Measurements from ENCODE around the gene COX8C.

COX8C gene

GRCh38 chr14:93346926-93347721 is at the start of gene COX8C:
TSS of gene COX8C (plus strand) at chr14:93347182. CDS start at chr14:93347269, 87 bp downstream.
- no peak for DNase-seq (ENCODE audit: extremely low read depth in 1 of 2, low read depth in 1 of 2)

- no peak for DNase-seq (ENCODE audit: extremely low read depth in 1 of 2, low read depth in 1 of 2)
Measured at GRCh38 chr14:93299416-93299815, 47.6 kb upstream of the COX8C start.

GRCh38 chr14:93299866-93300265 is 47.1 kb upstream of the COX8C start:
- DNase-seq (ENCODE audit: extremely low read depth in 1 of 2, low read depth in 1 of 2) = no peak

- no peak for DNase-seq (ENCODE audit: extremely low read depth in 1 of 2, low read depth in 1 of 2)
Measured at GRCh38 chr14:93301821-93302447, 45.0 kb upstream of the COX8C start.

GRCh38 chr14:93302688-93303581 is 44.0 kb upstream of the COX8C start:
- DNase-seq (ENCODE audit: extremely low read depth in 1 of 2, low read depth in 1 of 2) = no peak

GRCh38 chr14:93303659-93304058 is 43.3 kb upstream of the COX8C start:
- no peak for DNase-seq (ENCODE audit: extremely low read depth in 1 of 2, low read depth in 1 of 2)

- DNase-seq (ENCODE audit: extremely low read depth in 1 of 2, low read depth in 1 of 2) = no peak
Measured at GRCh38 chr14:93304771-93305170, 42.2 kb upstream of the COX8C start.

- DNase-seq (ENCODE audit: extremely low read depth in 1 of 2, low read depth in 1 of 2) = no peak
Measured at GRCh38 chr14:93305725-93306418, 41.1 kb upstream of the COX8C start.

GRCh38 chr14:93306812-93307211 is 40.2 kb upstream of the COX8C start:
- DNase-seq (ENCODE audit: extremely low read depth in 1 of 2, low read depth in 1 of 2) = no peak

GRCh38 chr14:93308686-93309345 is 38.2 kb upstream of the COX8C start:
- DNase-seq (ENCODE audit: extremely low read depth in 1 of 2, low read depth in 1 of 2) = no peak

- no peak for DNase-seq (ENCODE audit: extremely low read depth in 1 of 2, low read depth in 1 of 2)
Measured at GRCh38 chr14:93309427-93309966, 37.5 kb upstream of the COX8C start.

- no peak for DNase-seq (ENCODE audit: extremely low read depth in 1 of 2, low read depth in 1 of 2)
Measured at GRCh38 chr14:93311082-93311481, 35.9 kb upstream of the COX8C start.

GRCh38 chr14:93315575-93315974 is 31.4 kb upstream of the COX8C start:
- DNase-seq (ENCODE audit: extremely low read depth in 1 of 2, low read depth in 1 of 2) = no peak

GRCh38 chr14:93316716-93317115 is 30.3 kb upstream of the COX8C start:
- no peak for DNase-seq (ENCODE audit: extremely low read depth in 1 of 2, low read depth in 1 of 2)

- no peak for DNase-seq (ENCODE audit: extremely low read depth in 1 of 2, low read depth in 1 of 2)
Measured at GRCh38 chr14:93317210-93317874, 29.6 kb upstream of the COX8C start.

- no peak for DNase-seq (ENCODE audit: extremely low read depth in 1 of 2, low read depth in 1 of 2)
Measured at GRCh38 chr14:93317875-93318807, 28.8 kb upstream of the COX8C start.

GRCh38 chr14:93318927-93319326 is 28.1 kb upstream of the COX8C start:
- no peak for DNase-seq (ENCODE audit: extremely low read depth in 1 of 2, low read depth in 1 of 2)

GRCh38 chr14:93319494-93319893 is 27.5 kb upstream of the COX8C start:
- DNase-seq (ENCODE audit: extremely low read depth in 1 of 2, low read depth in 1 of 2) = no peak

Measured in activated CD8-positive, alpha-beta memory T cell treated with anti-CD3 and anti-CD28 coated beads for 1 hour (primary cell).